PC-3 (cell line): Measurements from ENCODE around the gene EMILIN1.

Experiments used
- EZH2 ChIP-seq: fragments of 300-600 bp; sonication (generic); IDR thresholded peaks from one replicate; pipeline ENCODE4 v1.6.1; 2017; ENCODE audit warnings: antibody characterized with exemption, mild to moderate bottlenecking, low read length; ENCODE audit not compliant: unreplicated experiment
- EZH2phosphoT487 ChIP-seq: fragments of 300-600 bp; sonication (generic); IDR thresholded peaks from 2 replicates; pipeline ENCODE4 v1.6.1; 2018; ENCODE audit warnings: mild to moderate bottlenecking, antibody characterized with exemption, low read length, borderline replicate concordance
- TF ChIP-seq, protein P1 (sequence below): fragments of 300-600 bp; sonication (generic); conservative IDR thresholded peaks from 2 replicates; pipeline ENCODE4 v1.5.1; 2017; ENCODE audit warnings: antibody characterized with exemption, low read depth, mild to moderate bottlenecking, low read length

DNA sequence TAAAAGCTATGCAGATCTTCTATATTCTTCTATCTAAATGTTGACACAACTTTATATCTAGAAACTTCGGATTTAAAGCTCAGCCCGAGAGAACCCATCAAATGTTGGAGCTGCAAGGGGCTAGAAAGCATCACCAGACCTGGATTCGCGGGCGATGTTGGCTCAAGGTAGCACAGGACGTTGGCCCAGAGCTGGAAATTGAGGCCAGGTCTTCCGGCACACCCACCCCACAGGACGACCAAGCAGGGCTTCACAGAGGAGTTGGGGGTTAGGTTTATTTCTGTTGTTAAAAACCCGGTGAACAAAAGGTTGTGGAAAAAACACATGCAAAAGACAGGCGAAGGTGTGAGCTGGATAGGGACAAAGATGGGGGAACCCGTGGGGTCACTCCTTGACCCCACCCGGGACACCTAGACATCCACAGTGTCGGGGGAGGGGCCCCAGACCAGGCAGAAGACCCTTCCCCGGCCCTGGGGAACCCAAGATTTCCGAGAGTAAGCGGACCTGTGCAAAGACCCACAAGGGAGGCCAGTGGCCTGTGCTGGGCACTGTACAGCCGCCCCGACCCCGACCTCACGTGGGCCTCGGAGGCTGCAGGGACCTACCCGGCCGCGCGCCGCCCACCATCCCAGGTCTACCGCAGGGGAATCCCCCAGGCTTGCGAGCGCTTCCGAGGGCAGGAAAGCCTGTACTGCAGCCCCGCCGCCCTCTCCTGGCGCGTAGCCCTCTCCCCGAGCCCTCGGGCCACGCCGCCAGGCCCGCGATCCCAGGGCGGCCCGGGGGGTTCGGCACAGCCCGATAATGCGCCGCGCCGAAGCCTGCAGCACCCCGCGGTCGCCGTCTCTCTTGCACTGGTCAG is 28.8 kb upstream of the EMILIN1 start:
- TF ChIP-seq EZH2phosphoT487 (no peak), EZH2 (no peak)
- TF ChIP-seq, protein P1, sequence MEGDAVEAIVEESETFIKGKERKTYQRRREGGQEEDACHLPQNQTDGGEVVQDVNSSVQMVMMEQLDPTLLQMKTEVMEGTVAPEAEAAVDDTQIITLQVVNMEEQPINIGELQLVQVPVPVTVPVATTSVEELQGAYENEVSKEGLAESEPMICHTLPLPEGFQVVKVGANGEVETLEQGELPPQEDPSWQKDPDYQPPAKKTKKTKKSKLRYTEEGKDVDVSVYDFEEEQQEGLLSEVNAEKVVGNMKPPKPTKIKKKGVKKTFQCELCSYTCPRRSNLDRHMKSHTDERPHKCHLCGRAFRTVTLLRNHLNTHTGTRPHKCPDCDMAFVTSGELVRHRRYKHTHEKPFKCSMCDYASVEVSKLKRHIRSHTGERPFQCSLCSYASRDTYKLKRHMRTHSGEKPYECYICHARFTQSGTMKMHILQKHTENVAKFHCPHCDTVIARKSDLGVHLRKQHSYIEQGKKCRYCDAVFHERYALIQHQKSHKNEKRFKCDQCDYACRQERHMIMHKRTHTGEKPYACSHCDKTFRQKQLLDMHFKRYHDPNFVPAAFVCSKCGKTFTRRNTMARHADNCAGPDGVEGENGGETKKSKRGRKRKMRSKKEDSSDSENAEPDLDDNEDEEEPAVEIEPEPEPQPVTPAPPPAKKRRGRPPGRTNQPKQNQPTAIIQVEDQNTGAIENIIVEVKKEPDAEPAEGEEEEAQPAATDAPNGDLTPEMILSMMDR = no peak
